Neural cell (in vitro differentiated cells): ENCODE measurements around the gene ANKS1B. TPM values are rescaled to one million over a fixed set of nuclear protein-coding genes. Genes with fewer than 3 reads are reported as not detected.
"Not testable (repeated sequence)": the region's sequence is repeated elsewhere in the genome, so short reads cannot be mapped to it uniquely, and the experiment has no call there.

Experiments
- H2AFZ ChIP-seq: fragments of 200-600, 300-800 bp; sonication (generic), shearing (Covaris generic); 2 replicates; pipeline ENCODE4 v1.6.0; 2014; ENCODE audit warnings: low read depth, mild to moderate bottlenecking, antibody characterized with exemption, low read length, moderate library complexity
- H3F3A ChIP-seq: fragments of 200-600 bp; shearing (Covaris generic); 2 replicates; pipeline ENCODE4 v1.6.1; 2016; ENCODE audit warnings: mild to moderate bottlenecking, moderate library complexity, mixed read lengths, antibody characterized with exemption, low read length; ENCODE audit not compliant: insufficient read depth, poor library complexity, severe bottlenecking
- H3K27ac ChIP-seq: fragments of 200-600, 300-800 bp; sonication (generic), shearing (Covaris generic); 2 replicates; pipeline ENCODE4 v1.5.1; 2014; ENCODE audit warnings: mild to moderate bottlenecking, low read length, moderate library complexity
- H3K27me3 ChIP-seq: fragments of 300-800, 200-600 bp; sonication (generic), shearing (Covaris generic); 2 replicates; pipeline ENCODE4 v1.6.0; 2014; ENCODE audit warnings: mild to moderate bottlenecking, low read depth, low read length, moderate library complexity; ENCODE audit not compliant: insufficient read depth
- H3K36me3 ChIP-seq: fragments of 300-800, 200-600 bp; sonication (generic), shearing (Covaris generic); 2 replicates; pipeline ENCODE4 v1.5.1; 2014; ENCODE audit warnings: mild to moderate bottlenecking, antibody characterized with exemption, low read length, moderate library complexity; ENCODE audit not compliant: insufficient read depth
- H3K4me2 ChIP-seq: fragments of 300-800, 200-600 bp; sonication (generic), shearing (Covaris generic); 2 replicates; pipeline ENCODE4 v1.6.0; 2014; ENCODE audit warnings: mild to moderate bottlenecking, low read length
- H3K4me3 ChIP-seq: fragments of 300-800, 200-600 bp; sonication (generic), shearing (Covaris generic); 2 replicates; pipeline ENCODE4 v1.5.1; 2014; ENCODE audit warnings: mild to moderate bottlenecking, low read length, moderate library complexity
- H3K79me2 ChIP-seq: fragments of 200-600 bp; shearing (Covaris generic); replicated peaks from 2 replicates; pipeline ENCODE4 v1.6.0; 2014; ENCODE audit warnings: mild to moderate bottlenecking, low read length, moderate library complexity; ENCODE audit not compliant: insufficient read depth
- H3K9ac ChIP-seq: fragments of 300-800, 200-600 bp; sonication (generic), shearing (Covaris generic); 2 replicates; pipeline ENCODE4 v1.6.1; 2016; ENCODE audit warnings: mild to moderate bottlenecking, low read length, mixed read lengths
- H3K9me2 ChIP-seq: fragments of 200-600 bp; shearing (Covaris generic); 2 replicates; pipeline ENCODE4 v1.6.1; 2016; ENCODE audit warnings: mild to moderate bottlenecking, low read length, mixed read lengths; ENCODE audit not compliant: insufficient read depth
- H3K9me3 ChIP-seq: fragments of 200-600, 300-800 bp; sonication (generic), shearing (Covaris generic); 2 replicates; pipeline ENCODE4 v1.6.1; 2016; ENCODE audit warnings: mild to moderate bottlenecking, mixed run types, low read length, moderate library complexity, mixed read lengths
- H4K20me1 ChIP-seq: fragments of 200-600 bp; shearing (Covaris generic); 2 replicates; pipeline ENCODE4 v1.6.1; 2016; ENCODE audit warnings: mild to moderate bottlenecking, mixed run types; ENCODE audit not compliant: insufficient read depth
- CTCF ChIP-seq: fragments of 450-650 bp; IDR thresholded peaks from 2 replicates; pipeline ENCODE4 v1.5.1; 2014; ENCODE audit warnings: antibody characterized with exemption, mild to moderate bottlenecking, moderate library complexity; ENCODE audit not compliant: poor library complexity, severe bottlenecking
- EP300 ChIP-seq: fragments of 450-650 bp; conservative IDR thresholded peaks from 2 replicates; pipeline ENCODE4 v1.6.1; 2014; ENCODE audit warnings: antibody characterized with exemption, mild to moderate bottlenecking, moderate library complexity; ENCODE audit not compliant: poor library complexity, severe bottlenecking
- EZH2 ChIP-seq: fragments of 200-600, 300-800 bp; shearing (Covaris generic), sonication (generic); IDR thresholded peaks from 2 replicates; pipeline ENCODE4 v1.6.1; 2014; ENCODE audit warnings: antibody characterized with exemption, low read length, borderline replicate concordance, mild to moderate bottlenecking; ENCODE audit not compliant: insufficient read depth, poor library complexity, severe bottlenecking
- MXI1 ChIP-seq: fragments of 450-650 bp; conservative IDR thresholded peaks from 2 replicates; pipeline ENCODE4 v1.6.1; 2014; ENCODE audit warnings: antibody characterized with exemption, mild to moderate bottlenecking; ENCODE audit not compliant: poor library complexity, severe bottlenecking
- POLR2AphosphoS5 ChIP-seq: IDR thresholded peaks from 2 replicates; pipeline ENCODE4 v1.6.1; 2012
- RAD21 ChIP-seq: fragments of 450-650 bp; conservative IDR thresholded peaks from 2 replicates; pipeline ENCODE4 v1.6.1; 2014; ENCODE audit warnings: antibody characterized with exemption, mild to moderate bottlenecking, moderate library complexity
- REST ChIP-seq: IDR thresholded peaks from 2 replicates; pipeline ENCODE4 v1.6.1; 2012; ENCODE audit warnings: borderline replicate concordance
- SMC3 ChIP-seq: fragments of 450-650 bp; conservative IDR thresholded peaks from 2 replicates; pipeline ENCODE4 v1.6.1; 2014; ENCODE audit warnings: antibody characterized with exemption, mild to moderate bottlenecking, moderate library complexity; ENCODE audit not compliant: poor library complexity
- TAF1 ChIP-seq: IDR thresholded peaks from 2 replicates; pipeline ENCODE4 v1.6.1; 2012; ENCODE audit warnings: low read depth
- polyA plus RNA-seq: library from polyadenylated mRNA; depleted of rRNA; stranded (reverse); fragments of >200 nt; gene quantifications from 2 replicates; pipeline ENCODE4 v1.2.3, GENCODE V29; 2014

ANKS1B gene
- polyA plus RNA-seq, 1 donor from 2014 or later, result 65.6 TPM

GRCh38 chr12:100017056-100017455 lies 32.3 kb upstream of the ANKS1B start:
- TF ChIP-seq CTCF (no peak), EP300 (no peak), EZH2 (no peak), REST (no peak), TAF1 (no peak), MXI1 (no peak), SMC3 (no peak), RAD21 (no peak), POLR2AphosphoS5 (no peak)
- Histone ChIP-seq H3K4me2 (no peak overlapping the region), H3K27me3 (no peaks in the 10 kb centered on the region), H3K36me3 (no peaks in the 10 kb centered on the region), H3K4me3 (no peak overlapping the region), H2AFZ (no peak overlapping the region), H3K79me2 (no peaks in the 10 kb centered on the region), H3K9ac (no peak overlapping the region), H3F3A (no peaks in the 10 kb centered on the region), H4K20me1 (no peaks in the 10 kb centered on the region), H3K27ac (no peak overlapping the region), H3K9me2 (no peaks in the 10 kb centered on the region), H3K9me3 (no peaks in the 10 kb centered on the region)

GRCh38 chr12:100016304-100016703 lies 31.6 kb upstream of the ANKS1B start:
- not testable (repeated sequence) for H3K4me3 ChIP-seq, H3K27ac ChIP-seq, H3K9ac ChIP-seq, H3K27me3 ChIP-seq, H3F3A ChIP-seq, H3K36me3 ChIP-seq, H2AFZ ChIP-seq, H3K4me2 ChIP-seq, H4K20me1 ChIP-seq, H3K79me2 ChIP-seq, H3K9me2 ChIP-seq, H3K9me3 ChIP-seq

GRCh38 chr12:100005846-100006245 lies 21.1 kb upstream of the ANKS1B start:
- H3K79me2 ChIP-seq, H3K9ac ChIP-seq, H3K9me2 ChIP-seq, H3K27ac ChIP-seq, H3K36me3 ChIP-seq, H3K4me3 ChIP-seq, H3K27me3 ChIP-seq, H3K9me3 ChIP-seq, H4K20me1 ChIP-seq, H3F3A ChIP-seq, H3K4me2 ChIP-seq, H2AFZ ChIP-seq: not testable (repeated sequence)
